Fibroblast of skin of right quadriceps (primary cell): ENCODE results near the gene GPRC5B.

Experiments used
- DNase-seq: peaks from one replicate; pipeline ENCODE4 v3.0.0-alpha.2; 2013

The GPRC5B gene

GRCh38 chr16:19809121-19809635 lies 75.5 kb downstream of the GPRC5B start:
- no peak for DNase-seq

GRCh38 chr16:19808061-19808641 lies 76.5 kb downstream of the GPRC5B start:
- DNase-seq, result no peak
